ENCODE results near the gene C1orf146. TPM values are rescaled to one million over a fixed set of nuclear protein-coding genes. Genes with fewer than 3 reads are reported as not detected.

Gene C1orf146
- total RNA-seq, 1 experiment from 2014 or later, result not detected

GRCh38 chr1:92184632-92185031 is 33.1 kb upstream of the C1orf146 start:
- Histone ChIP-seq H3K27me3 (replicated peaks; ENCODE audit: insufficient read depth, low read depth, low read length, poor library complexity) (no peaks in the 10 kb centered on the region), H3K27ac (ENCODE audit: low read depth, low read length, poor library complexity, severe bottlenecking) (peak overlapping the region; percentile 48), H3K9me3 (ENCODE audit: low read depth, low read length, poor library complexity, severe bottlenecking) (no peaks in the 10 kb centered on the region), H3K4me3 (ENCODE audit: low read depth, low read length, poor library complexity, severe bottlenecking) (no peak overlapping the region), H3K4me1 (ENCODE audit: insufficient read depth, low read length, poor library complexity, severe bottlenecking) (peaks cover 33% of the 10 kb centered on the region), H3K36me3 (ENCODE audit: insufficient read depth, low read length, poor library complexity, severe bottlenecking) (no peaks in the 10 kb centered on the region)
- DNase-seq (ENCODE audit: low spot score), result peak; percentile 68
- ChIA-PET POLR2A (ENCODE audit: low non-redundant PET) (no interaction called here), CTCF (no interaction called here)
- TF ChIP-seq EZH2 (IDR thresholded peaks at IDR 0.05; ENCODE audit: borderline replicate concordance, low read depth, low read length, poor library complexity, severe bottlenecking) (no peak), CTCF (conservative IDR thresholded peaks at IDR 0.05; ENCODE audit: low read depth, low read length) (no peak)
- intact Hi-C loops (cut with micrococcal nuclease; ENCODE audit: unreplicated experiment), result no loop called here
- no TSS peak for BruUV-seq (replicated peaks)

- CTCF ChIA-PET, result no interaction called here
- no TSS peak for BruUV-seq (replicated peaks)
These were observed 31.6 kb upstream of the C1orf146 start for GRCh38 chr1:92186081-92186480.

GRCh38 chr1:92188436-92189255 is 29.1 kb upstream of the C1orf146 start:
- ChIA-PET POLR2A (ENCODE audit: low non-redundant PET) (no interaction called here), CTCF (no interaction called here)
- Histone ChIP-seq H3K4me3 (ENCODE audit: low read depth, low read length, poor library complexity, severe bottlenecking) (no peak overlapping the region), H3K4me1 (ENCODE audit: insufficient read depth, low read length, poor library complexity, severe bottlenecking) (peaks cover 24% of the 10 kb centered on the region), H3K27ac (ENCODE audit: low read depth, low read length, poor library complexity, severe bottlenecking) (no peak overlapping the region), H3K36me3 (ENCODE audit: insufficient read depth, low read length, poor library complexity, severe bottlenecking) (no peaks in the 10 kb centered on the region), H3K27me3 (replicated peaks; ENCODE audit: insufficient read depth, low read depth, low read length, poor library complexity) (no peaks in the 10 kb centered on the region), H3K9me3 (ENCODE audit: low read depth, low read length, poor library complexity, severe bottlenecking) (no peaks in the 10 kb centered on the region)
- intact Hi-C loops (cut with micrococcal nuclease; ENCODE audit: unreplicated experiment), result no loop called here
- peak; percentile 5 for DNase-seq (ENCODE audit: low spot score)
- no TSS peak for BruUV-seq (replicated peaks)
- TF ChIP-seq EZH2 (IDR thresholded peaks at IDR 0.05; ENCODE audit: borderline replicate concordance, low read depth, low read length, poor library complexity, severe bottlenecking), result no peak
- no peak for TF ChIP-seq CTCF (conservative IDR thresholded peaks at IDR 0.05; ENCODE audit: low read depth, low read length)

More at GRCh38 chr1:92186081-92186480, 31.6 kb upstream of the C1orf146 start:
- POLR2A ChIA-PET (ENCODE audit: low non-redundant PET), result no interaction called here
- Histone ChIP-seq H3K9me3 (ENCODE audit: low read depth, low read length, poor library complexity, severe bottlenecking) (no peaks in the 10 kb centered on the region), H3K27me3 (replicated peaks; ENCODE audit: insufficient read depth, low read depth, low read length, poor library complexity) (no peaks in the 10 kb centered on the region), H3K27ac (ENCODE audit: low read depth, low read length, poor library complexity, severe bottlenecking) (no peak overlapping the region), H3K36me3 (ENCODE audit: insufficient read depth, low read length, poor library complexity, severe bottlenecking) (no peaks in the 10 kb centered on the region), H3K4me1 (ENCODE audit: insufficient read depth, low read length, poor library complexity, severe bottlenecking) (peaks cover 33% of the 10 kb centered on the region), H3K4me3 (ENCODE audit: low read depth, low read length, poor library complexity, severe bottlenecking) (no peak overlapping the region)
- intact Hi-C loops (cut with micrococcal nuclease; ENCODE audit: unreplicated experiment), result no loop called here
- no peak for DNase-seq (ENCODE audit: low spot score)
- TF ChIP-seq CTCF (conservative IDR thresholded peaks at IDR 0.05; ENCODE audit: low read depth, low read length) (no peak), EZH2 (IDR thresholded peaks at IDR 0.05; ENCODE audit: borderline replicate concordance, low read depth, low read length, poor library complexity, severe bottlenecking) (no peak)
